IPS-15b (cell line): Measurements from ENCODE around the gene ERBB4.
"Not testable (repeated sequence)": the region's sequence is repeated elsewhere in the genome, so short reads cannot be mapped to it uniquely, and the experiment has no call there.

Experiments
- H3K27me3 ChIP-seq: one replicate; pipeline ENCODE4 v1.6.1; 2013; ENCODE audit warnings: low read length; ENCODE audit not compliant: control insufficient read depth, insufficient read depth
- H3K36me3 ChIP-seq: one replicate; pipeline ENCODE4 v1.6.1; 2013; ENCODE audit warnings: low read length; ENCODE audit not compliant: control insufficient read depth, insufficient read depth
- H3K4me1 ChIP-seq: one replicate; pipeline ENCODE4 v1.6.1; 2013; ENCODE audit warnings: mild to moderate bottlenecking, low read length; ENCODE audit not compliant: control insufficient read depth, insufficient read depth
- H3K4me3 ChIP-seq: one replicate; pipeline ENCODE4 v1.5.1; 2013; ENCODE audit warnings: low read depth, low read length
- H3K9ac ChIP-seq: one replicate; pipeline ENCODE4 v1.6.1; 2013; ENCODE audit warnings: low read depth, mild to moderate bottlenecking, low read length
- H3K9me3 ChIP-seq: one replicate; pipeline ENCODE4 v1.6.1; 2013; ENCODE audit warnings: mild to moderate bottlenecking, low read length; ENCODE audit not compliant: control insufficient read depth, insufficient read depth

The ERBB4 gene

DNA sequence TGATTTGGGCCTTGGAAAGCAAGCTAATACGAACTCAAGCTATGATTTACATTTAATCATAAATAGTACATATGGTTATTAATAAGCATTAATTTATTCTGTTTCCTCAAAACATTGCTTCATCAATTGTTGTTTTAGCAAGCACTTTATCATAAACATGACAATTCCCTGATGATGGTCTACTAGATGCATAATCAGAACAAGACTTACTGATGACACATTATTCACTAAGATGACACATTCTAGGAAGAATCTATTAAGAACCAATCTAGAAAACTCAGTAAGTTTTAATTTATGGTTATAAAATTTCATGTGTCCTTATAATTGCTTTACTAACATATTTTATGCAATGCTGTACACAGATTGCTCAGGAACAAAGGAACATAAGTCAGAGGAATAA lies 815.2 kb downstream of the ERBB4 start:
- no peaks in the 10 kb centered on the region for H3K4me1 ChIP-seq
- no peaks in the 10 kb centered on the region for H3K36me3 ChIP-seq
- H3K27me3 ChIP-seq: no peaks in the 10 kb centered on the region
- no peak overlapping the region for H3K9ac ChIP-seq
- no peaks in the 10 kb centered on the region for H3K9me3 ChIP-seq
- H3K4me3 ChIP-seq: no peak overlapping the region

DNA sequence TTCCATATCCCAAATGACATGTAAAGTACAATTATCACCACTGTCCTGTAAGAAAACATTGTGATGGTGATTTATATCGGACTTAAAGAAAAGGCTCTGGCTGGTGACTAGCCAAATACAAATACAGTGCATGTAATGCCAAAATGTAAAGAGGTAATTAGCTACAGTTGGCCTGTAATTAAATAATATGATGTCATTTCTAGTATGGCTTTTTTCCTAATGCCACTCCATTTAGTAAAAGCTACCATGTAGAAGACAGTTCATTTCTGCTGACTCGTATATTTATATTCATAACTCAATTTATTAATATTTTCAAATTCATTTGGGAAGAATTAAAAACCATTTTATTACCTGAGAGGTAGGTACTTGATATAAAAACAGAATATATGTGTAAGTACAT lies 815.7 kb downstream of the ERBB4 start:
- H3K27me3 ChIP-seq: no peaks in the 10 kb centered on the region
- no peak overlapping the region for H3K9ac ChIP-seq
- H3K4me1 ChIP-seq: no peaks in the 10 kb centered on the region
- no peaks in the 10 kb centered on the region for H3K9me3 ChIP-seq
- no peak overlapping the region for H3K4me3 ChIP-seq
- H3K36me3 ChIP-seq: no peaks in the 10 kb centered on the region

DNA sequence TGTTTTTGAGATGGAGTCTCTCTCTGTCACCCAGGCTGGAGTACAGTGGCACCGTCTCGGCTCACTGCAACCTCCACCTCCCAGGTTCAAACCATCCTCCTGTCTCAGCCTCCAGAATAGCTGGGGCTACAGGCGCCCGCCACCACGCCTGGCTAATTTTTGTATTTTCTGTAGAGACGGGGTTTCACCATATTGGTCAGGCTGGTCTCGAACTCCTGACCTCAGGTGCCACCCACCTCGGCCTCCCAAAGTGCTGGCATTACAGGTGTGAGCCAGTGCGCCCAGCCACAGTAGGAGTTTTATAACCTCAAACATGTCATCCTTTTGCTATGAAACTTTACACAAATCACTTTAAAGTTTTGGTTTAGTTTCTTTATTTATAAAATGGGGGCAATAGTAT lies 816.7 kb downstream of the ERBB4 start:
- H3K27me3 ChIP-seq, H3K36me3 ChIP-seq, H3K9ac ChIP-seq, H3K9me3 ChIP-seq, H3K4me1 ChIP-seq, H3K4me3 ChIP-seq: not testable (repeated sequence)

DNA sequence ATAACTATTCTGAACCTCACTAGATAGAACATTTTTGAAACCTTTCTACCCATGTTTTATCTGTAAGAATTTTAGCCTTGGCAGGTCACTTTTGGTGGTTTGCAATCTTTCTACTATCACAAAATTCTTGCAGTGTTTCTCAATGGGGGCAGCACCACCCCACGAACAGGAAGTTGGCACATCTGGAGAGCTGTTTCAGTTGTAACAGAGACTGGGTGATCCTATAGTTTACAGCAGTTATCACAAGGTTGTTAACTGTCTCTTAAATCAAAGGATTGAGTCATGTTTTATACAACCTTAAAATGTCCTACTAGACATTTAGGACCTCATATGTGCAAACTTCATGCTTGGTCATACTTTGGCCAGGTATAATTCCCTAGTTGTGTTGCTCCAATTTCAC lies 829.2 kb downstream of the ERBB4 start:
- H3K4me3 ChIP-seq: no peak overlapping the region
- no peaks in the 10 kb centered on the region for H3K27me3 ChIP-seq
- H3K9ac ChIP-seq: no peak overlapping the region
- H3K36me3 ChIP-seq: no peaks in the 10 kb centered on the region
- no peaks in the 10 kb centered on the region for H3K4me1 ChIP-seq
- H3K9me3 ChIP-seq: no peaks in the 10 kb centered on the region

DNA sequence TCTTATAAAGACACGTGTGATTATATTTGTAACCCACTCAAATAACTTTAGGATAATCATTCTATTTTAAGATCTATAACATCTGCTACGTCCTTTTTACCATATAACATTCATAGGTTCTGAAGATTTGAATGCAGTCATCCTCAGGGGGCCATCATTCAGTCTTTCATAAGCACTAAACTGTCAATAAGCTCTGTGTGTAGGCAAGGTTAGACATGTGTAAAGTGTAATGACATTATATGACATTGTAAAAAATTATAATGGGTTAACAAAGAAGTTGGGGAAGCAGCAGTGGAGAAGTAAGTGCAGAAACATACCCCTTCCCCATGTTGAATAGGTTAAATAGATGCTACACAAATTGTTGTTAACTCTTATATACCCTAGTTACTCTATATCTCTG lies 845.9 kb downstream of the ERBB4 start:
- H3K9me3 ChIP-seq: no peaks in the 10 kb centered on the region
- no peaks in the 10 kb centered on the region for H3K4me1 ChIP-seq
- H3K27me3 ChIP-seq: no peaks in the 10 kb centered on the region
- H3K9ac ChIP-seq: no peak overlapping the region
- H3K4me3 ChIP-seq: no peak overlapping the region
- no peaks in the 10 kb centered on the region for H3K36me3 ChIP-seq

DNA sequence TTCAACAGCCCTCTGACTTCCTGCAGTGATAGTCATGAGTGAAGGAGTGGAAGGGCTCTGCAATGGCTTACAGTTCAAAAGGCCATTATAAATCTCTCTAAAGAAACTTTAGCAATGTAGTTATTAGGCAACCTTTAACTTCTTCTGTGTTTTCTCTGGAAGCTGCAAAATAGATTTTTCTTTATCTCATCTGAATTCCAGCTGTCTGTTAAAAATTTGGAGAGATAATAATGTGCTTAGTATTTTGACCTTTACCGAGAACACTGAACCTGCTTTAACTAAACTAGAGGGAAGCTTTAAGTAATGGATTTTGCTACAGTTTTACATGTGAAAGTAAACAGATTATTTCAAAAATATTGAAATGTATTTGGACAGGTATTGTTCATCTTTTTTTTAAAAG lies 847.9 kb downstream of the ERBB4 start:
- Histone ChIP-seq H3K27me3 (no peaks in the 10 kb centered on the region), H3K9ac (no peak overlapping the region), H3K4me1 (no peaks in the 10 kb centered on the region), H3K9me3 (no peaks in the 10 kb centered on the region), H3K36me3 (no peaks in the 10 kb centered on the region), H3K4me3 (no peak overlapping the region)

DNA sequence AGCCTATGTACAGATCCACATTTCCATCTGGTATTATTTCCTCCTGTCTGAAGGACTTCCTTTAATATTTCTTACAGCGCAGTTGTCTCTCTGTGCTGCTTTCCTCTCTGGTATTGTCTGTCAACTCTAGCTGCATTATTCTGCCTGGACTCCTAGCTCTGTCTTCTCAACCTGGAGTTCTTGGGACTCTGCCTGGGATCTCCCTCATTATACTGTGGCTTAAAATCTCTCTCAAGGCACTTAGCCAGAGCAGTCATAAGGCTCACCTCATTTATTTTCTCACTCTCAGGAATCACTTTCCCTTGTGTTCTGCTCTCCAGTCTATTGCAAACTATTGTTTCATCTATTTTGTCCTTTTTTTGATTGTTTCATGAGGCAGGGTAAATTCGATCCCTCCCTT lies 850.4 kb downstream of the ERBB4 start:
- H3K36me3 ChIP-seq: no peaks in the 10 kb centered on the region
- no peak overlapping the region for H3K4me3 ChIP-seq
- no peaks in the 10 kb centered on the region for H3K27me3 ChIP-seq
- H3K9ac ChIP-seq: no peak overlapping the region
- H3K4me1 ChIP-seq: no peaks in the 10 kb centered on the region
- no peaks in the 10 kb centered on the region for H3K9me3 ChIP-seq

DNA sequence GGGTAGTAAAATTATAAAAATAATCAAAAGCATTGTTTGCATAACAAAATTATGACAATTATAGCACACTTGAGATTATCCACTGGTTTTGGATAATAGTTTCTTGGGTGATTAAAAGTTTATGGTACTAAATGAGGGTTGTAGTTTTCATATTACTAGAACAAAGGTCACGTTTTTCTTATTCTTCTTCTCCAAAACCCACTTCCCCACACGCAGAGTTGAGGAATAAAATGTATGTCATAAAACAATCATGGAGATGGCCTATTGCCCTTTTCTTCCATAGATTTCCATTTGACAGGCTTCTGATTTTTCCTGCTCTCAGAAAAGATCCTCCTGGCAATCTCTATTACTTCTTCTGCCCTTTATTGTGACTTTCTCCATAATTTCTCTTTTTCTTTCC lies 863.9 kb downstream of the ERBB4 start:
- no peak overlapping the region for H3K4me3 ChIP-seq
- no peak overlapping the region for H3K9ac ChIP-seq
- H3K27me3 ChIP-seq: no peaks in the 10 kb centered on the region
- H3K9me3 ChIP-seq: no peaks in the 10 kb centered on the region
- no peaks in the 10 kb centered on the region for H3K36me3 ChIP-seq
- H3K4me1 ChIP-seq: no peaks in the 10 kb centered on the region

DNA sequence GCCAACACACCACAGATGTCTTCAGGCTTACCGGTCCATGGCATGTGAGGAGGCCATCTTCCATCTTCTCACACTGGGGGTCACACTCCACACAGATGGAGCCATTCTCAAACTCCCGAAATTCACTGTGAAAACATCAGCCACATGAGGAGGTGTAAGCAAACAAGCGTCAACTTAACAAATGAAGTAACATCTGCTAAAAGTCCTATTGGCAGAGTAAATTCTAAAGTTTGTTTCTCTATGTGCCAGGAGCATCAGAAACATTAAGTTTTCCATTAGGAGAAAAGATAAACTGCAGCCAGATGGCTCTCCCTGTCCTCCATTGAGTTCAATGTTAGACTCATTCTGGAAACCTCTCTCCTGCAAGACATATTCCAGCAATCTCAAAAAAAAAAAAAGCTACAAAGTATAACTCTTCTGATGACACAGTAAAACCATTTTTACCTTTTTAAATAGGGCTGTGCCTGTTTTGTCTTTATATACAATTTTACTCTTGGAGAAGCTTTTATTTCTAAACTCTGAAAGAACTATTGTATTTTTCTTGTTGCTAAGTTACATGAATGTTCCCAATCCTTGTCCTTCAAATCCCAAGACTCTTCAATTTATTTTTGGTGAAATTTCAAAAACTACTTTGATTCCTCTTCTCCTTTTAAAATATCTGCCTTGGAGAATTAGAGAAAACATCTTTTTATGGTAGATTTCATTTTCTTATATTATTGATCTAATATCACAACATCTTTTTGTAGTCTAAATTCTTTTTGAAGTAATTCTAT lies 865.3 kb downstream of the ERBB4 start:
- Histone ChIP-seq H3K9me3 (no peaks in the 10 kb centered on the region), H3K9ac (no peak overlapping the region), H3K36me3 (no peaks in the 10 kb centered on the region), H3K4me1 (no peaks in the 10 kb centered on the region), H3K27me3 (no peaks in the 10 kb centered on the region), H3K4me3 (no peak overlapping the region)

DNA sequence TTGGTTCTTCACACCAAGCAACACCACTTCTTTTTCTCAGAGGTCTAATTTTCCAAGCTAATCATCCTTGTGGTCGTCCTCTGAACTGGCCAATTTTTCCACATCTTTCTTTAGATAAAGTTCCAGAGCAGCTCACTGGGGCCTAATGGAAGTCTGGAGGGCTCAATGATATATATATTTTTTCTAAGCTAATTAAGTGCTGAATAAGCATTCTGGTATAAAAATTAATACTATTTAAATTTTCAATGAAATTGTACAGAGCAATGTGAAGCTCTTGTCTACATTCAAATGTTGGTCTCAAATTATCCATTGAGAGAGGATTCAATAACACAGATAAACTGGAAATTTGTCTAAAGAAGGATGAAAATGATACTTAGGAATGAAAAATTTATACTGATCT lies 866.6 kb downstream of the ERBB4 start:
- Histone ChIP-seq H3K9me3 (no peaks in the 10 kb centered on the region), H3K36me3 (no peaks in the 10 kb centered on the region), H3K4me3 (no peak overlapping the region), H3K4me1 (no peaks in the 10 kb centered on the region), H3K27me3 (no peaks in the 10 kb centered on the region), H3K9ac (no peak overlapping the region)

DNA sequence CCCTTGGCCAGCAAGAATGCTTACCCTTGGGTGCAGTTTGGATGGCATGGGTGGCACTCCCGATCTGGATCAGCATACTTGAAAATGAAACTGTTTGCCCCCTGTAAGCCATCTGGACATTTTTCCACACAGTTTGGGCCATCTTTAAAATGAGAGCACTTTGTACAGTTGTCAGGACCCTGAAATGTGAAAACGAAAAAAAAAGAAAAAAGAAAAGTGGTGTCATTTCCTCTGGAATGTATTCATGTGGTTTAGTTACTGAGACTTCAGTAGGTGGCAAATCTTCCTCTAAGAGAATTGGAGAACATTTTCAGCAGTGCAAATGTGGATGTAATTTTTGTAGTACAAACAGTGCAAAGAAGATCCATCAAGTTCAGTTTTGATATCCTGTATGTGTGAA lies 873.3 kb downstream of the ERBB4 start:
- no peak overlapping the region for H3K9ac ChIP-seq
- no peak overlapping the region for H3K4me3 ChIP-seq
- H3K4me1 ChIP-seq: peaks cover 10% of the 10 kb centered on the region
- no peaks in the 10 kb centered on the region for H3K36me3 ChIP-seq
- no peaks in the 10 kb centered on the region for H3K27me3 ChIP-seq
- no peaks in the 10 kb centered on the region for H3K9me3 ChIP-seq

DNA sequence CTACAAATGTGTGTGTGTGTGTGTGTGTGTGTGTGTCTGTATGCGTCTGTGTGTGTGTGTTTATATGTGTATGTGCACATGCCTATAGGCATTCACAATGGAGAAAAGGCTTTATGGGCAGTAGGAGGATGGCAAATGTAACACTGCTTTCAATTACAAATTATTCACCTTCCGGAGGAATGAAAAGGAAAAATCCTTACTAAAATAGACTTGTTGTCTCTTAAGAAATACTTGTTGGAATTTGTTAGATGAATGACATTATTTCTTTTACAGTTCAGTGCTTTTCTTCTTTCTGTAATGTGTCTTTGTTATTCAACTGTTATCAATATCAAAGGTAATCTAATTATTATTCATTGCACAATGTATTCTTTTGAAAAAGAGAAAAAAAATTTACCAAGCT lies 874.3 kb downstream of the ERBB4 start:
- H3K4me1 ChIP-seq: peaks cover 10% of the 10 kb centered on the region
- no peak overlapping the region for H3K9ac ChIP-seq
- no peaks in the 10 kb centered on the region for H3K9me3 ChIP-seq
- H3K4me3 ChIP-seq: no peak overlapping the region
- no peaks in the 10 kb centered on the region for H3K36me3 ChIP-seq
- no peaks in the 10 kb centered on the region for H3K27me3 ChIP-seq
